HG02943 (cell line): ENCODE measurements around the gene SERTAD2.

Experiments
- ATAC-seq: cut with Tn5 transposase; IDR thresholded peaks from one replicate; pipeline ENCODE4 v1.9.1; 2021; ENCODE audit warnings: mild to moderate bottlenecking, low read depth, moderate library complexity; ENCODE audit not compliant: unreplicated experiment

SERTAD2 gene

GRCh38 chr2:64610316-64610855, 43.3 kb downstream of the SERTAD2 start:
- ATAC-seq = no peak

GRCh38 chr2:64609942-64610281, 43.8 kb downstream of the SERTAD2 start:
- ATAC-seq = no peak

GRCh38 chr2:64609227-64609941, 44.3 kb downstream of the SERTAD2 start:
- no peak for ATAC-seq

DNA sequence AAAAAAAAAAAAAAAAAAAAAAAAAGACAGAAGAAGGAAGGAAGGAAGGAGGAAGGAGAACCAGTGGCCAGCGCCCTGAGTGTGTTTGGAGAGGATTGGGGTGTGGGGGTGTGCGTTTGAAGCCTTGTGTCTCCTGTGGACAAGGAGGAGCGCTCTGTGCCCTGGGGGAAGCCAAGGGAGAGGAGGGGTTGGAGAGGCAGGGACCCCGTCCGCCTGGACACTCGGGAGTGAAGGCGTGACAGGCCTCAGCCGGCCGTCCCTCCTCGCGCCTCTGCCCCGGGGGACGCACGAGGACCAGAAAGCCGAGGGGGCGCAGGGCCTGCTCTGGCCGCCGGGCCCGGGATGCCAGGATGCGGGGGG, 44.9 kb downstream of the SERTAD2 start:
- ATAC-seq = no peak

DNA sequence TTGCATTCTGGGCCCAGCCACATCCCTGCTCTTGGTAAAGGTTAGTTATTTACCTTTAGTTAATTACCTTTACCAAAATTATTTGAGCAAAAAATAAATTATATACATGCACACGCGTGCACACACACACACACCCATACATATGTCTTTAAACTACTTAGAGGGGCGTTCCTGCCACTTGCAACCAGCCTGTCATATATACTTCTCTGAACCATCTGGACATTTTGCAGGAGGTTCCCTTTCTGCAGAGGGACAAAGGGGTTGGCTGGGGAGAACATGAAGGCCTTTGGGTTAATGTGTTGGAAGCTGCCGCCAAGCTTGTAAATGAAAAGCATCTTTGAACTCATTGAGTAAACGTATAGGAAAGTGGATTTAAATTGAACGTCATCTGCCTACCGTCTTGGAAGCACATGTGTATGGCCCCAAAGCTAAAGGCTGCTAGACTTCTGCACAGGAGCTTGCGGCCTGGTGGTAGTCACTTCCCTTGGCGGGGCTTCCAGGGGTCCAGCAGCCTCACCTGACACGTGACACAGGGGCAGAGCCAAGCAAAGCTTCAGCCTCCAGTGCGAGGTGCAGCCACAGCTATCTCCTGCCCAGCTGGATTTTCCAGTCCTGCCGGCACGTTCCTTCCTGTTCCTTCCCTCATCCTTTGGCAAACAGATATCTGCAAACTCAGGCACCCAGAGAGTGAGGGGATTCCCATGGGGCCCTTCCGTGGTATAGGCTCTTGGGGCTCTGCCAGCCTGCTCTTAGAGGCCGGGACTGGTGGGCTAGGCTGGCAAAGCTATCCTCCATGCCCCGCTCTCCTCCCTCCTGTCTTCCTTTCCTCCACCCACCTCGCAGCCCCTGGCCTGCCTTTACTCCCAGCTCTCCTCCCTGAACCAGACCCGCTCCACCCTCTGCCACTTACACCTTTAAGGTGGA, 46.1 kb downstream of the SERTAD2 start:
- no peak for ATAC-seq

DNA sequence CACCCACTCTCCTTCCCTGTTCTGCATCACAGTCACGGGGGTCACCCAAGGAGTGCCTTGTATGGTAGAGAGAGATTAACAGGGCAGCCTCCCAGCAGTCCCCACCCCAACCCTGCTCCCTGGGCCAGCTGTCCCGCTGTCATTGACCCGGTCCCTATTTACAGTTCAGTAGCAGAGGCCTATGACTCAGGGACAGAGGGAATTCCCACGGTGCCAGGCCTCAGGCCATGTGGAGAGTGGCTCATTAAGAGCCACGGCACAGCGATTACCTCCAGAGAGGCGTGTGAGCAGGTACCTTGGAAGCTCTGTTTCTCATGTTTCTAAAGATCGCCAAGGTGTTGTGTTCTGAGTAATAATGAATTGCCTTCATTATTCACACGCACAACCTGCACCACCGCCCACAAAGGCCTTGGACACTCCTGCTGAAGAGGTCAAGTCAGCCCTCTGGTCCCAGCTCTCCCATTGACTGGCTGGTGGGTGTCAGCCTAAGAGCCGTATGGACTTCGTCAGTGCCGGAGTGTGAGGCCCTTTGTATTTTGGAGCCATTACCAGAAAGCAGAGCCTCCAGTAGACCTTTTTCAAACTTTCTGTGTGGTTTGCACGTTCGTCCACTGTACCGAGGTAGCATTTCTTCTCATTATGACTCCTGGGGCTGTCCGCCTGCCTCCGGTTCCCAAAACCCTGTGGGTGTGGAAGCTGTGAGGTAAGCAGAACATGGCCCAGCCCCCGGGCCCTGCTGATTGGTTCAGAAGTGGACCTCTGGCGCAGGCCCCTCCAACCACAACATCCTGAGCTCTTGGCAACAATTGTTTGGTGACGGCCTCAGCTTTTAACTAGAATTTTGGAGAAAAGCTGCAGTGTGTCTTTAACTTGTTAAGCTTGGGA, 47.0 kb downstream of the SERTAD2 start:
- ATAC-seq = peak; percentile 87

- no peak for ATAC-seq
Measured at GRCh38 chr2:64605991-64606478, 47.7 kb downstream of the SERTAD2 start.

DNA sequence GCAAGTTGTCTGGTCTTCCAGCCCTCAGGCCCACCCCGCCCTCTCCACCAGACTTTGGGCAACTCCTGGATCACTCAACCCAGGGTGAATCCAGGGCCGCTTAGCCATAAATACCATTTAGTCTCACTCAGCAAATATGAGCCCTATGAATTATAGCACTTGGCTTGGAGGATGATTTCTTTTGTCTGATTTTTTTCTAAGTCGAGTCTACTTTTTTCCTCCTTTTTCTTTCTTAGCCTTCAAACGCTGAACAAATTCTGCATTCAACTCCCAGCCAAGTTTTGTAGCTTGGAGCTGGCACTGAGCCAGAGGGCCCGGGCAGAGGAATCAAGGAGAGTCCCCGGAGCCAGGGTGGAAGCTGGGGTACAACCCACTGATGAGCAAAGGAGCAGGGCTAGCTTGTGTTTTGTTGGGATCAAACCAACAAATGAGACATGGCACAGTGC, 48.7 kb downstream of the SERTAD2 start:
- no peak for ATAC-seq

- ATAC-seq = no peak
Measured at GRCh38 chr2:64604155-64604554, 49.6 kb downstream of the SERTAD2 start.

- ATAC-seq = no peak
Measured at GRCh38 chr2:64602436-64602835, 51.3 kb downstream of the SERTAD2 start.

DNA sequence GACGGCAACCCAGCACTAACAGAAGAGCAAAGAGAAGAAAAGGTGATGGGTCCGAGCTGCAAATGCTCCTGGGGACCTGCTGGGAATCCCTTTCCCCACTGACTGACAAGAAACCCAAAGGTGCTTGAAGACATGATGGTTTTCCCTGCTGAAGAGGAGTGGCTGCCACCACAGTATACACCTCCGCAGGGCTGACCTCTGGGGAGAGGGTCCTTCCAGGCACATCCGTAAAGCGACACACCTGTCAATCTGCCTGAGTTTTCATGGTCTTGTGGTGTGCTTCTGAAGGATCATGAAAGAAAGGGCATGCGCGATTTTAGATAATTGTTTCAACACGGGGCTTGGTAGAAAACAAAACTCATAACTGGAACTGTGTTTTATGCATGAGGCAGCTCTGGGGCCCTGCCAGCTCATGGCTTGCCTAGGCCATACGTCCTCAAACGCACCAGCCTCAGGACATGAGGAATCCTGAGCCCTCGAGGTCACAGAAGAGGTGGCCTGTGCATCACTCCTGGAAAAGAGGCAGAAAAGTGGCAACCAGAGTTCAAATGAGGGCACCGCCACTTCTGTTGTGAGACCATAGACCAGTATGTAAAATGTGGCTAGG, 51.8 kb downstream of the SERTAD2 start:
- ATAC-seq = no peak

GRCh38 chr2:64601034-64601754, 52.5 kb downstream of the SERTAD2 start:
- ATAC-seq = no peak

DNA sequence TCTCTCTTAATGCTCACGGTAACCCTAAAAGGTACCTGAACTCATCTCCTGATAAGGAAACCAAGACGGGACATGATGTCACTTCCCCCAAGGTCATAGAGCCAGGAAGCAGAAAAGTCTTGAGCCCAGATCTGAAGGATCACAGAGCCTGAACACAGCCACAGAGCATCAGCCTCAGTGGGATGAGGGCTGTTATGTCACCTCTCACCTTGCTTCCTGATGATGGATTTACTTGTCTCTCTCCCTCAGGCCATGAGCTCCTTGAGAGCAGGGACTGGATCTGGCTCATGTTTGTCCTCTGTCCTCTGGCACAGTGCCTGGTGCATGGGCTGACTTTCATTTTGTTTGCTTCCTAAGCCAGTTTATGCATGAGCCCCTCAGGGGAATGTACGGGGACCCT, 54.2 kb downstream of the SERTAD2 start:
- no peak for ATAC-seq

- no peak for ATAC-seq
Measured at GRCh38 chr2:64598226-64598625, 55.5 kb downstream of the SERTAD2 start.

- no peak for ATAC-seq
Measured at GRCh38 chr2:64595397-64596176, 58.1 kb downstream of the SERTAD2 start.

- no peak for ATAC-seq
Measured at GRCh38 chr2:64594226-64594989, 59.3 kb downstream of the SERTAD2 start.

GRCh38 chr2:64593035-64593655, 60.6 kb downstream of the SERTAD2 start:
- ATAC-seq = no peak
